KMS-11 (cell line): Measurements from ENCODE around the gene DMKN.

Source experiments
- H2AFZ ChIP-seq: fragments of 200-600 bp; sonication (generic); 2 replicates; pipeline ENCODE4 v1.6.1; 2016; ENCODE audit warnings: antibody characterized with exemption, mixed run types, low read depth
- H3K27ac ChIP-seq: fragments of 200-600 bp; sonication (generic); 2 replicates; pipeline ENCODE4 v1.6.1; 2016; ENCODE audit warnings: mild to moderate bottlenecking, mixed run types
- H3K27me3 ChIP-seq: fragments of 200-600 bp; sonication (generic); 2 replicates; pipeline ENCODE4 v1.6.1; 2017; ENCODE audit warnings: mild to moderate bottlenecking, low read depth, mixed run types, moderate library complexity; ENCODE audit not compliant: insufficient read depth
- H3K36me3 ChIP-seq: fragments of 200-600 bp; sonication (generic); 2 replicates; pipeline ENCODE4 v1.6.1; 2017; ENCODE audit warnings: mild to moderate bottlenecking, mixed run types; ENCODE audit not compliant: insufficient read depth
- H3K4me1 ChIP-seq: fragments of 200-600 bp; sonication (generic); 2 replicates; pipeline ENCODE4 v1.6.1; 2016; ENCODE audit warnings: mild to moderate bottlenecking, low read depth, mixed run types; ENCODE audit not compliant: poor library complexity, severe bottlenecking
- H3K4me2 ChIP-seq: fragments of 200-600 bp; sonication (generic); 2 replicates; pipeline ENCODE4 v1.7.0; 2016; ENCODE audit warnings: mild to moderate bottlenecking, mixed run types
- H3K4me3 ChIP-seq: fragments of 200-600 bp; sonication (generic); IDR thresholded peaks from 2 replicates; pipeline ENCODE4 v1.6.1; 2017; ENCODE audit warnings: low read depth, low read length, mixed read lengths; ENCODE audit not compliant: insufficient read depth
- H3K79me2 ChIP-seq: fragments of 200-600 bp; sonication (generic); 2 replicates; pipeline ENCODE4 v1.6.1; 2016; ENCODE audit warnings: low read depth, mixed run types; ENCODE audit not compliant: insufficient read depth
- H3K9ac ChIP-seq: fragments of 200-600 bp; sonication (generic); 2 replicates; pipeline ENCODE4 v1.6.1; 2016; ENCODE audit warnings: mild to moderate bottlenecking, mixed run types
- H4K20me1 ChIP-seq: fragments of 200-600 bp; sonication (generic); 2 replicates; pipeline ENCODE4 v1.6.1; 2016; ENCODE audit warnings: mild to moderate bottlenecking, mixed run types; ENCODE audit not compliant: insufficient read depth
- CTCF ChIP-seq: fragments of 200-600 bp; sonication (generic); conservative IDR thresholded peaks from 2 replicates; pipeline ENCODE4 v1.6.1; 2017; ENCODE audit warnings: low read depth, mild to moderate bottlenecking, antibody characterized with exemption, low read length, moderate library complexity, mixed read lengths

DMKN gene

DNA sequence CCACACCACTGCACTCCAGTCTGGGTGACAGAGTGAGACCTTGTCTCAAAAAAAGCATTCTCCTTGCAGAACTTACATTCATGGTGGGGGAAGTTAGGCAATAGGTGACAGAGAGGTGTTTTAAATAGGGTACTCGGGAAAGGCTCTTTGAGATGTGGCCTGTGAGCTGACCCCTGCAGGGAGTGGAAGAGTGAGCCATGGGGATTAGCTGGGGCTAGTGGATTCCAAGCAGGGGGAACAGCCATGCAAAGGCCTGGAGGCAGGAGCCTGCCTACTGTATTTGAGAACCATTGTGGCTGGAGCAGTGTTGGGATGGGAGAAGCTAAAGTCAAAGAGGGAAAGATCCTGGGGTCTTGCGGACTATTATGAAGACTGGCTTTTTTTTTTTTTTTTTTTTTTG lies 3.9 kb upstream of the DMKN start:
- Histone ChIP-seq H3K4me2 (no peak overlapping the region), H4K20me1 (no peaks in the 10 kb centered on the region), H2AFZ (no peak overlapping the region), H3K79me2 (no peaks in the 10 kb centered on the region), H3K4me3 (no peak overlapping the region), H3K9ac (no peak overlapping the region), H3K4me1 (no peaks in the 10 kb centered on the region), H3K27me3 (peaks cover 52% of the 10 kb centered on the region), H3K27ac (no peak overlapping the region), H3K36me3 (no peaks in the 10 kb centered on the region)
- TF ChIP-seq CTCF, result no peak

GRCh38 chr19:35516310-35516709 lies 2.9 kb upstream of the DMKN start:
- Histone ChIP-seq H3K27ac (no peak overlapping the region), H3K4me2 (no peak overlapping the region), H3K9ac (no peak overlapping the region), H3K36me3 (no peaks in the 10 kb centered on the region), H3K79me2 (no peaks in the 10 kb centered on the region), H4K20me1 (no peaks in the 10 kb centered on the region), H3K27me3 (peaks cover 52% of the 10 kb centered on the region), H3K4me3 (no peak overlapping the region), H2AFZ (no peak overlapping the region), H3K4me1 (no peaks in the 10 kb centered on the region)
- no peak for TF ChIP-seq CTCF

GRCh38 chr19:35514282-35514809 lies 897 bp upstream of the DMKN start:
- H3K36me3 ChIP-seq, result no peaks in the 10 kb centered on the region
- no peak for TF ChIP-seq CTCF
- H4K20me1 ChIP-seq, result no peaks in the 10 kb centered on the region
- H3K9ac ChIP-seq, result no peak overlapping the region
- H2AFZ ChIP-seq, result no peak overlapping the region
- H3K79me2 ChIP-seq, result no peaks in the 10 kb centered on the region
- H3K4me1 ChIP-seq, result no peaks in the 10 kb centered on the region
- no peak overlapping the region for H3K4me3 ChIP-seq
- H3K27me3 ChIP-seq, result peaks cover 52% of the 10 kb centered on the region
- no peak overlapping the region for H3K27ac ChIP-seq
- no peak overlapping the region for H3K4me2 ChIP-seq

GRCh38 chr19:35512831-35513627 lies 420 bp downstream of the DMKN start:
- no peak overlapping the region for H3K4me2 ChIP-seq
- no peaks in the 10 kb centered on the region for H4K20me1 ChIP-seq
- no peak overlapping the region for H3K9ac ChIP-seq

More at GRCh38 chr19:35512831-35513627, 420 bp downstream of the DMKN start:
- Histone ChIP-seq H3K27me3 (peaks cover 55% of the 10 kb centered on the region), H2AFZ (no peak overlapping the region), H3K36me3 (no peaks in the 10 kb centered on the region), H3K4me1 (no peaks in the 10 kb centered on the region), H3K4me3 (no peak overlapping the region), H3K27ac (no peak overlapping the region), H3K79me2 (no peaks in the 10 kb centered on the region)
- no peak for TF ChIP-seq CTCF
